Measurements from ENCODE around the gene KRT75.
"Not testable (repeated sequence)": the region's sequence is repeated elsewhere in the genome, so short reads cannot be mapped to it uniquely, and the experiment has no call there.

KRT75 gene

DNA sequence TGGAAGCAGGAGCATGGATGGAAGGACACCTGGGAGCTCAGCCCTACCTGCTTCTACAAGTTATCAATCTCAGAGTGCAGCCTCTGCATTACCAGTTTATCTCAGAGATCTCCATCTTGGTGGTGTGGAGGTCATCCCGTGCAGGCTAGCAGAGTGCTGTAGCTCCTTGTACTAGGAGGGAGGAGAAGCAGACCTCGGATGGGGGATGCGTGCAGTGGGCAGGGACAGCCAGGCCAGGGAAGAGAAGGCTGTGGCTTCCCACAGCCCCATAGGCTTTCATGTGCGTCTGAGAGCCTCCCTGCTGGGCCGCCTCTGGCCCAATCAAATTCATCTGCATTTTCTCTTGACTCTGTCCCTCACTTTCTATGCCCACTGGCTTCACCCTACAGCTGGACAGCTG lies 19.2 kb downstream of the KRT75 start:
- no peak for DNase-seq

DNA sequence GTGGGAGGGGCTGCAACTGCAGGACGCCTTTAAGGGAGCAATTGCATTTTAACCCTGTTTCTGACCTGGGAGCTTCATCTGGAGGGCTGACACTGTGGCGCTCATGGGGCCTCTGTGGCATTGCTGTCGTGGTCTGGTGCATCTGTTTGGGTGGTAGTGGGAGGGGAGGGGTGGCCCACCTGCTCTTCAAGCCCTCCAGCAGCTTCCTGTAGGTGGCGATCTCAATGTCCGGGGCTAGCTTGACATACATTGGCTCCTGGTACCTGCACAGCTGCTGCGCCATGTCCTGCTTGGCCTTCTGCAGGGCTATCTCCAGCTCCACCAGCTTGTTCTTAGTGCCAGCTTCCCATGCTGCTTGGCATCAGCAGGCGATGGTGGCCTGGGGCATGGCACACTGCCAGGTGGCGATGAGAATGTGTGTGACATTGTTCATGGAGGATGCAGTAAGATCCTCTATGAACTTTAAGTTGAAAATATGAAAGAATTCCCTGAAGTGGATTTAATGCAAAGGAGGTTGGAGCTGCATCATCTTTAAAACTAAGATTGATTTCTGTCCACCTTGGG lies 20.3 kb downstream of the KRT75 start:
- DNase-seq: peak; percentile 13

DNA sequence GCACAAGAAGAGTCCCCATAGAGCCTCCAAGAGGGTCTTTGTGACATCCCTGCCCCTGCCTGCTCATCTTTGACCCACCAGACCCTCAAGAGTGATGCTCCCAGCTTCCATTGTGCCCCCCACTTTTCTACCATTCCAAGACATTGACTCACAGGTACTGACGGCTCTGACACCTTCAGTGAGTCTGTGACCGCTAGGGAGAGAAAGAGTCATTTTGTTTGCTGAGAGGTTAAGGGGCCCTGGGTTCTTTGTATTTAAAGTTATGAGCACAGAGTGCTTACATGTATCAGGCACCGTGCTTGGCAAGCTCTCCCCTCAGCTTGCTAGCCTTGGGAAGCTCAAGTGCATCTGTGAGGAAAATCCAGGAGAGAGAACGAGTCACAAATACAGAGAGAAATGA lies 21.0 kb downstream of the KRT75 start:
- no peak for DNase-seq

GRCh38 chr12:52411815-52412214 lies 22.4 kb downstream of the KRT75 start:
- DNase-seq: no peak

- DNase-seq: not testable (repeated sequence)
Measured at GRCh38 chr12:52410589-52411248, 23.5 kb downstream of the KRT75 start.

DNA sequence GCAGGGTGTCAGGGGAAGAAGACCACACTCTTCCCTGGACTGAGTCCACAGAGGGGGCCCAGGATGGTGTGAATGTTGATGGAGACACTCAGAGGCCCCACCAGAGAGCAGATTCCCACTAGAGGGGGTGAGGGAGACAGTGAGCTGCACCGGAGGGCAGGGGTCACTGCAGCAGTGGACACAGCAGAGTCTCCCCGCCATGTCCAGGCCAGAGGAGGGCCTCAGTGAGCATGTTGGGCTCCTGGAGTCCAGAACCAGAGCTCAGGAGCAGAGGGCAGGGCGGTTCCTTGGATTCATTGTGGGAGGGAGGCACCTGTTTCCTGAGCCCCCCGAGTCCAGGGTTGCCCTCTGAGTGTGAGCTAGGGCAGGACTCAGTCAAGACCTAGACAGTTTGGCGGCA lies 26.3 kb downstream of the KRT75 start:
- DNase-seq: no peak

GRCh38 chr12:52405922-52406385 lies 28.2 kb downstream of the KRT75 start, which contains the start of gene KRT82:
Gene KRT82, minus strand, starts transcription at chr12:52406335. Its CDS starts 58 bp downstream, at chr12:52406277.
- no peak for DNase-seq

DNA sequence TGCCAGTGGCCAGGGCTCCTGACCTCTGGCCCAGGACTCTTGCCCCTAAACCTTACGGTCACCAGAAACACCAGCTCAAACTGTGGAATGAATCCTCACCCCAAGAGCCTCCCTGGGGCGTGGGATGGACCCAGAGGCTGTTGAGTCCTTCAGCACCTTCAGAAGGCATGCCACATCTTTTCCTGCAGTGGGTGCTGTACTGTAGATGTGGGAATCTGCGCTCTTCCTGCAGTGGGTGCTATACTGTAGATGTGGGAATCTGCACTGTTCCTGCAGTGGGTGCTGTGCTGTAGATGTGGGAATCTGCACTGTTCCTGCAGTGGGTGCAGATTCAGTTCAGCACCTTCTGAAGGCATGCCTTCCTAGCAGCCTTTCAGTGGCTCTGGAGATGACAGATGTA lies 29.2 kb downstream of the KRT75 start:
- no peak for DNase-seq

DNA sequence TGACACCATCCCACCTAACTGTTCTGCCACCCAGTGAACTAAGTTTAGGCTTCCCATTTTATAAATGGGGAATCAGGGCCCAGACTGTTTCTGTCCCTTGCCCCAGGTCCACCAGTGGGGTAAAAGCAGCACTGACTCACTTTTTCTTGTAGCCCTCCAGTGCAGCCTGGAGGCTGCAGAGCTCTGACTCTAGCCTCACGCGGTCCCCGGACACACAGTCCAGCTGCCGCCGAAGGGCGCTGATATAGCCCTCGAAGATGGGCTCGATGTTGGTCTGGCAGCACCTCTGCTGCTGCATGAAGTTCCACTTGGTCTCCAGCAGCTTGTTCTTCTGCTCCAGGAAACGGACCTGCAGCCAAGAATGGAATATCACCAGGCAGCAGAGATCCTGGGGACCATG lies 30.6 kb downstream of the KRT75 start:
- no peak for DNase-seq

GRCh38 chr12:52402873-52403540 lies 31.2 kb downstream of the KRT75 start:
- no peak for DNase-seq

DNA sequence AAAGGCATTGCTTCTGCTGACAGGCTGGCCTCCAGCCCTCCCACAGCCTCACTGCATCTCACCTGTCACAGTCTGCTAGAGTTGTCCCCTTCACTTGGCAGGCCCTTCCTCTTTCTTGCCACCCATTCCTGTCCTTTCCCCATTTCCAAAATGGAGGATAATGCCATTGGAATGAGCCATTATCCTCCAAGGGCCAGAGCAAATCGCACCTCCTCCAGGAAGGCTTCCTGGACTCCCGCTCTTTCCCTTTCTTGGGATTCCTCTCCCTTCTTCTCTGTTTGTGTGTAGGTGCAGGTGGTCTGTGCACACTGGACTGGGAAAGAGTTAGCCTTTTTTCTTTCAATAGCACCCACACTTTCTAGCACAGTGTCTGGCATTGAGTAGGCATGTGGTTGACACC lies 31.8 kb downstream of the KRT75 start:
- DNase-seq: no peak

DNA sequence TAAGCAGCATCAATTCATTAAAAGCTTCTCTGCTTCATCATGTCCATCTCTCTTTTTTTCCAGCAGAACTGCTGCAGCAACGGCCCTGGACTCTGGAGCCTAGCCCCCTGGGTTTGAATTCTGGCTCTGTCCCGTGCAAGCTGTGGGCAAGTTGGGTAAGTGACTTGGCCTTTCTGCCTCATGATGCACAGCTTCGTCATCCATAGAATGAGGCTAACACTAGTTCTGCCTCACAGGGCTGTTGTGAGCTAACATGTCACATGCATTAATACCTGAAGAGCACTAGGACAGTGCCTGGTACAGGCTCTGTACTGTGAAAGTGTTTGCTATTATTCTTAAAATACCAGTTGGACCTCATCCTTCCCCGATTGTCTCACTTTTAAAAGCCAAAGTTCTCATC lies 32.2 kb downstream of the KRT75 start:
- DNase-seq: no peak

DNA sequence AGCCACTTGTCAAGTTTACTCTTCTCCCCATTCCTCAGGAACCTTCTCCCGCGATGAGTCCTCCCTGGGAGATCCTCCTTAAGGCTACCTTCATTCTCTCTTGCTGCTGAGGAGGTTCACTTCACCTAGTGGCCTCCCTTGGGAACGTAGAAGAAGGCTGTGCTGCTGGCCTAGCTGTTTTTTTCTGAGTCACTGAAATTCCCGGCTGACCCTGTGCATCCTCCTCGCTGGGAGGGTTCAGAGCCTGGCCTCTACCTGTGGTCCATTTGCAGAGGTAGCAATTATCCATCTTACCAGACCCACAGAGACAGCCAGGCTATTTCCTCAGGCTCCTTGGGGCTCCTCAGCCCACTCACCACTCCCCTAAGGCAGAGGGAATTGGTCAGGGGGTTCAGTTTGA lies 32.6 kb downstream of the KRT75 start:
- DNase-seq: no peak

- no peak for DNase-seq
Measured at GRCh38 chr12:52400906-52401305, 33.3 kb downstream of the KRT75 start.

- no peak for DNase-seq
Measured at GRCh38 chr12:52399756-52400155, 34.4 kb downstream of the KRT75 start.

- DNase-seq: no peak
Measured at GRCh38 chr12:52398176-52398575, 36.0 kb downstream of the KRT75 start.

DNA sequence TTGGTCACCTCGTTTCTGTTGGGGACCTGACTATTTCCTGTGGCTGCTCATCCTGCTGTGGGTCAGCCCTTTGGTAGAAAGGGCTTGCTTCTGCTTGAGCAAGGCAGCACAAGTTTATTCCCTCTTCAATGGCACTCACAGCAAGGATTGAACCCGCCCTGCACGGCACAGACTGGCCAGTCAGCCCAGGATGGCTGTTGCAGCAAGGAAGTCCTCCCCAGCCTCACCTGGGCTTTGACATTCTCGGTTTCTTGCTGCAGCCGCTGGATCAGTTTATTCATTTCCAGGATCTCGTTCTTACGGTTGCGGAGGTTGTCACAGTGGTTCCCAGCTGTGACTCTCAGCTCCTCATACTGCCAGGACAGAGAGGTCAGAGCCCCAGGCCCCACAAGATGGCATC lies 37.5 kb downstream of the KRT75 start:
- no peak for DNase-seq

DNA sequence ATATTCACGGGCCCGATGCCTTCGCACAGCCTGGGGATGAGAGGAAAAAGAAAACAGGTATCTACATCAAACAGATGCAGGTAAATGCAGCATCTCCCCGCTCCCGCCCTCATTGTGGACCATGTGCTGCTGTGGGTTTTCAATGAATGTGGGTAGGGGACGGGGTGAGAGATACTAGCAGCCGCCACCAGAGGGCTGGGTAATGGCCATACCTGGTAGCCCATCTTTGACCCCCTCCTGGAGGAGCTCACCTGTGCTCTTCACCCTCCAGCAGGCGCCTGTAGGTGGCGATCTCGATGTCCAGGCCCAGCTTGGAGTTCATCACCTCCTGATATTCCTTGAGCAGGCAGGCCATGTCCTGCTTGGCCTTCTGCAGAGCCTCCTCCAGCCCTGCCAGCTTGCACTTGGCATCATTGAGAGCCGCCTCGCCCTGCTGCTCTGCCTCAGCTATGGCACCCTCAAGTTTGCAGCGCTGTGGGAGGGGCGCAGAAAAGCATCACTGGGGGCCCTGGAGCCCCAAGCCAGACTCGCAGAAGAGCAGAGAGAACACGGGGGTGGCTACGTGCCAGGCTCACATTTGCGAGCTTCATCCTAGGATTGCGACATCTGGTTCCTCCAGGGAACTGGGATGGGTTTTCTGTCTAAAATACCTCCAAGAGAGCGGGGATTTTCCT lies 38.3 kb downstream of the KRT75 start:
- DNase-seq: peak; percentile 81

DNA sequence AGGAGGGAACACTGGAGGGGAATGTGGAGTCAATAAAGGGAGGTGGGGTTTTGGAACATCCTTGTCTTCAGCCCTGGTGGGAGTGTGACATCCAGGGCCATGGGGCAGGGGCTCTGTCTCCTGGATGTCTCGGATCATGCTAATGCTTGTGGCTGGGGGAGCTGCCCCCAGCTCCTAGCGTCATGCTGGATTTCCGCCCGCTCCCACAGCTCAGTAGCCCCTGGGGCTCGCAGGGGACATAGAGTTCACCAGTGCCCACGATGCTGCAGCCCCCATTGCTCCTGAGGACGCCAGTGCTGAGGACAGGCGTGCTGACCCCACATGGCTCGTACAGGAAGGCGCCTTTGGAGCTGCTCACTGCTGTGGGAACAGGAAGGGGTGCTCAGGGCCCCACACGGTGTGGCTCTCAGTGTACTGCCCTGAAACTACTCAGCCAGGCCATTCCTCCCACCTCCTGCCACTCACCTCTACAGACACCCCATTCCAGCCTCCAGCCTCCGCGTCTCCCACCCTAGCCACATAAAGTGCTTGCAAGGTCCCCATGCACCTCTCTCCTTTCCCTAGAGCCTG lies 39.2 kb downstream of the KRT75 start:
- DNase-seq: no peak

GRCh38 chr12:52392465-52393007 lies 41.6 kb downstream of the KRT75 start:
- DNase-seq: no peak

- no peak for DNase-seq
Measured at GRCh38 chr12:52391618-52392002, 42.6 kb downstream of the KRT75 start.

- no peak for DNase-seq
Measured at GRCh38 chr12:52390739-52391617, 43.2 kb downstream of the KRT75 start.

Data from NCI-H146 (cell line).